DOHH2 (cell line): Measurements from ENCODE around the gene YEATS2.

Experiments used
- H3F3A ChIP-seq: fragments of 200-600 bp; sonication (generic), shearing (Covaris generic); 2 replicates; pipeline ENCODE4 v1.6.0; 2016; ENCODE audit warnings: antibody characterized with exemption, mild to moderate bottlenecking; ENCODE audit not compliant: control insufficient read depth, insufficient read depth
- H3K27ac ChIP-seq: fragments of 200-600 bp; sonication (generic); 2 replicates; pipeline ENCODE4 v1.5.1; 2014; ENCODE audit warnings: low read depth, mild to moderate bottlenecking, low read length, moderate library complexity
- H3K27me3 ChIP-seq: fragments of 200-600 bp; sonication (generic); 2 replicates; pipeline ENCODE4 v1.6.1; 2014; ENCODE audit warnings: mild to moderate bottlenecking, low read length, mixed read lengths; ENCODE audit not compliant: control insufficient read depth
- H3K36me3 ChIP-seq: fragments of 200-600 bp; sonication (generic); 2 replicates; pipeline ENCODE4 v1.6.1; 2014; ENCODE audit warnings: mild to moderate bottlenecking, low read length, moderate library complexity, mixed read lengths; ENCODE audit not compliant: control insufficient read depth
- H3K4me1 ChIP-seq: fragments of 200-600 bp; sonication (generic); 2 replicates; pipeline ENCODE4 v1.6.1; 2014; ENCODE audit warnings: mild to moderate bottlenecking, low read length, mixed read lengths; ENCODE audit not compliant: control insufficient read depth
- H3K4me2 ChIP-seq: fragments of 200-600 bp; sonication (generic); 2 replicates; pipeline ENCODE4 v1.6.0; 2014; ENCODE audit warnings: mild to moderate bottlenecking, low read length, moderate library complexity
- H3K4me3 ChIP-seq: fragments of 200-600 bp; sonication (generic); 2 replicates; pipeline ENCODE4 v1.5.1; 2014; ENCODE audit warnings: mild to moderate bottlenecking, low read length, mixed read lengths
- H3K79me2 ChIP-seq: fragments of 200-600 bp; sonication (generic); 2 replicates; pipeline ENCODE4 v1.6.1; 2014; ENCODE audit warnings: mild to moderate bottlenecking, low read length, mixed read lengths; ENCODE audit not compliant: control insufficient read depth
- H3K9me2 ChIP-seq: fragments of 200-600 bp; sonication (generic); replicated peaks from 2 replicates; pipeline ENCODE4 v1.6.1; 2014; ENCODE audit warnings: mild to moderate bottlenecking, low read length, mixed read lengths; ENCODE audit not compliant: control insufficient read depth
- H3K9me3 ChIP-seq: fragments of 200-600 bp; sonication (generic); 2 replicates; pipeline ENCODE4 v1.6.1; 2014; ENCODE audit warnings: antibody characterized with exemption, low read length, mixed read lengths; ENCODE audit not compliant: control insufficient read depth, insufficient read depth
- H4K20me1 ChIP-seq: fragments of 200-600 bp; sonication (generic); 2 replicates; pipeline ENCODE4 v1.6.0; 2014; ENCODE audit warnings: low read depth, mild to moderate bottlenecking, antibody characterized with exemption, low read length, moderate library complexity; ENCODE audit not compliant: control insufficient read depth, insufficient read depth
- EZH2phosphoT487 ChIP-seq: fragments of 200-600 bp; sonication (generic); IDR thresholded peaks from 2 replicates; pipeline ENCODE4 v1.6.1; 2017; ENCODE audit warnings: borderline replicate concordance, mild to moderate bottlenecking, antibody characterized with exemption, low read length, moderate library complexity, mixed read lengths
- TF ChIP-seq, protein P1 (sequence below): fragments of 200-600 bp; sonication (generic); IDR thresholded peaks from one replicate; pipeline ENCODE4 v1.5.1; 2014; ENCODE audit warnings: antibody characterized with exemption, mild to moderate bottlenecking, low read depth, low read length; ENCODE audit not compliant: poor library complexity, severe bottlenecking

The YEATS2 gene

DNA sequence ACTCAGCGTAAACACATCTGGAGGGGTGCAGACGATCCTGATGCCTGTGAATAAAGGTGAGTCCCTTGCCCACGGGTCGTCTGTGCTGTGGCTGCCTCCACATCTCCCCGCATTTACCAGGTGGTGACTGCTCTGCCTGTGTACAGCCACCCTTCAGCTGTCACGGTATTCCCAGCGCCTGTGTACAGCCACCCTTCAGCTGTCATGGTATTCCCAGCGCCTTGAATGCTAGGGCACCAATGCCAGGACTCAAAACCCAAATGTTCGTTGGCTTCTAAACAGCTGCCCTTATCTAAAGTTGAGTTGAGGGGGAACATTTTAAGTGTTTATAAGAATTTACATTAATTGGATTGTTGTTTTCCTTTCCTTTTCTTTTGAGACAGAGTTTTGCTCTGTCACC, 100.4 kb downstream of the YEATS2 start:
- peaks cover 2% of the 10 kb centered on the region; the same call in 1 of the 2 replicates for H3F3A ChIP-seq
- H3K4me2 ChIP-seq = no peak overlapping the region
- H3K4me3 ChIP-seq = no peak overlapping the region
- TF ChIP-seq, protein P1, sequence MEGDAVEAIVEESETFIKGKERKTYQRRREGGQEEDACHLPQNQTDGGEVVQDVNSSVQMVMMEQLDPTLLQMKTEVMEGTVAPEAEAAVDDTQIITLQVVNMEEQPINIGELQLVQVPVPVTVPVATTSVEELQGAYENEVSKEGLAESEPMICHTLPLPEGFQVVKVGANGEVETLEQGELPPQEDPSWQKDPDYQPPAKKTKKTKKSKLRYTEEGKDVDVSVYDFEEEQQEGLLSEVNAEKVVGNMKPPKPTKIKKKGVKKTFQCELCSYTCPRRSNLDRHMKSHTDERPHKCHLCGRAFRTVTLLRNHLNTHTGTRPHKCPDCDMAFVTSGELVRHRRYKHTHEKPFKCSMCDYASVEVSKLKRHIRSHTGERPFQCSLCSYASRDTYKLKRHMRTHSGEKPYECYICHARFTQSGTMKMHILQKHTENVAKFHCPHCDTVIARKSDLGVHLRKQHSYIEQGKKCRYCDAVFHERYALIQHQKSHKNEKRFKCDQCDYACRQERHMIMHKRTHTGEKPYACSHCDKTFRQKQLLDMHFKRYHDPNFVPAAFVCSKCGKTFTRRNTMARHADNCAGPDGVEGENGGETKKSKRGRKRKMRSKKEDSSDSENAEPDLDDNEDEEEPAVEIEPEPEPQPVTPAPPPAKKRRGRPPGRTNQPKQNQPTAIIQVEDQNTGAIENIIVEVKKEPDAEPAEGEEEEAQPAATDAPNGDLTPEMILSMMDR = no peak
- TF ChIP-seq EZH2phosphoT487 = no peak
- H3K9me3 ChIP-seq = no peaks in the 10 kb centered on the region
- no peaks in the 10 kb centered on the region for H3K79me2 ChIP-seq
- H3K27ac ChIP-seq = no peak overlapping the region
- H3K36me3 ChIP-seq = peaks cover 76% of the 10 kb centered on the region
- H3K9me2 ChIP-seq = no peaks in the 10 kb centered on the region
- no peaks in the 10 kb centered on the region for H3K27me3 ChIP-seq
- H3K4me1 ChIP-seq = no peaks in the 10 kb centered on the region
- no peaks in the 10 kb centered on the region for H4K20me1 ChIP-seq

DNA sequence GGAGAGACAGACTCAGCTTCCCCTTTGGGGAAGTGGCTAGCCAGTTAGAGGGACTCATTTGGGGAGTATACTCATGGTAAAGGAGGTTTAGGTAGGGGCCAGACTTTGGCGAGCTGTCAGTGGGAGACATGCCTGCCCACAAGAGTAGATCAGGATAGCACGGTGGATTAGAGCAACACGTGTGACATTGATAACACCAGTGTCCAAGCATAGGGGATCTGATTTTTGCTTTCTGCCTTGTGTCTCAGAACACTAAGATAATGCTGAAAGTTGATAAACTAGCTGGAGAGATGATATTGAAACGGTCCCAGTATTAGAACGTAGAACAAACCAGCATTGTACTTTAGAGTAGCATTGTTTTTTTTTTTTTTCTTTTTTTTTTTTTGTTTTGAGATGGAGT, 101.9 kb downstream of the YEATS2 start:
- Histone ChIP-seq H3K4me3 (no peak overlapping the region), H3K27me3 (no peaks in the 10 kb centered on the region), H3F3A (peaks cover 2% of the 10 kb centered on the region; the same call in 1 of the 2 replicates), H3K9me2 (no peaks in the 10 kb centered on the region), H3K27ac (no peak overlapping the region), H4K20me1 (no peaks in the 10 kb centered on the region), H3K9me3 (no peaks in the 10 kb centered on the region), H3K4me2 (no peak overlapping the region), H3K36me3 (peaks cover 79% of the 10 kb centered on the region), H3K4me1 (no peaks in the 10 kb centered on the region), H3K79me2 (no peaks in the 10 kb centered on the region)
- no peak for TF ChIP-seq EZH2phosphoT487
- TF ChIP-seq, protein P1 = no peak

DNA sequence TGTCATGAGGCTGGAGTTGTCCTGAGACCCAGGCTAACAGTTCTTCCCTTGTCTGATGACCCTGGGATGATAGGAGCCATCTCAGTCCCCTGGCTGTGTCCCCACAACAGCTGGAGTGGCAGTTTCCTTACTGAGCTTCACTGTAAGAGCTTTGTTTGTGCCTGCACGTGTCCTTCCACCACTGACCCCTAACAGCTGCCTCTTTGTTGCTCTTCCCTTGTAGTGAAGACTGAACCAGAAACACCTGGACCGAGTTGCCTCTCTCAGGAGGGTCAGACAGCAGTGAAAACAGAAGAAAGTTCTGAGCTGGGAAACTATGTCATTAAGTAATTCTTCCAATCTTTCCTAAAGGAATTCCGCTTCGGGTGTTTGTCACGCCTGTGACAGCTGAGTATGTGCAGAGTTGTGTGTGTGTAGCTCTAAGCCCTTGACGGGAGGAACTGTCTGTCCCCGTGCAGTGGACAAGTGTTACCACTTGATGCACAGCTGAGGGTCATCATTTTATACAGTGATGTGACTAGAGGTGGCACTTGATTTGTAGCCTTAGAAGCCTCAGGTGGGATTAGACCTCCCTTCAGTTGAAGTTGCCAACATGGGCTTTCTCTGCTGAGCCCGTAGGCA, 102.8 kb downstream of the YEATS2 start:
- H3K36me3 ChIP-seq = peaks cover 85% of the 10 kb centered on the region
- H3K9me2 ChIP-seq = no peaks in the 10 kb centered on the region
- no peak overlapping the region for H3K27ac ChIP-seq
- H3K4me2 ChIP-seq = no peak overlapping the region
- TF ChIP-seq EZH2phosphoT487 = no peak
- no peaks in the 10 kb centered on the region for H3K79me2 ChIP-seq
- H3K9me3 ChIP-seq = no peaks in the 10 kb centered on the region
- peaks cover 2% of the 10 kb centered on the region; the same call in 1 of the 2 replicates for H3F3A ChIP-seq
- no peak overlapping the region for H3K4me3 ChIP-seq
- no peaks in the 10 kb centered on the region for H3K27me3 ChIP-seq
- H4K20me1 ChIP-seq = no peaks in the 10 kb centered on the region
- H3K4me1 ChIP-seq = no peaks in the 10 kb centered on the region

DNA sequence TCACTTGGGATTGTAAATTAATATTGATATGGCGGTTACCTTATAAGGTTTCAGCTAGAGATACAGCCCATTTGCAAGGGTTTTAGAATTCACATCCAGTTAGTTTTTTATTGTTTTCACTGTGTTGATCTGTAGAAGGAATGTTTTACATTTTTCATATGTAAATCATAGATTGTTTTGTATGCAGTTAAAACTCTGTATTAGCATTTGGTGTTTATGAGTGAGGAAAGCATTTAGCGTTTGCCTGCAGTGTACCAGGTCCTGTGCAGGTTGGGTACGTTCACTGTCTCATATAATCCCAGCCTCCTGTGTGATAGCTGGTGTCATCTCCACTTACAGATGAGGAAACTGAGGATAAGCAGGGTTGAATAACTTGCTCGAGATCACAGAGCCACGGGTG, 104.0 kb downstream of the YEATS2 start:
- Histone ChIP-seq H3F3A (peaks cover under 1% of the 10 kb centered on the region; the same call in 1 of the 2 replicates), H4K20me1 (no peaks in the 10 kb centered on the region), H3K4me2 (no peak overlapping the region), H3K79me2 (no peaks in the 10 kb centered on the region), H3K36me3 (peaks cover 93% of the 10 kb centered on the region), H3K9me2 (no peaks in the 10 kb centered on the region), H3K9me3 (no peaks in the 10 kb centered on the region), H3K4me3 (no peak overlapping the region), H3K27me3 (no peaks in the 10 kb centered on the region), H3K4me1 (no peaks in the 10 kb centered on the region), H3K27ac (no peak overlapping the region)
- TF ChIP-seq, protein P1 = no peak
- no peak for TF ChIP-seq EZH2phosphoT487
